Prostate gland (tissue), 2 donors: ENCODE measurements around the gene TMOD3. TPM values are rescaled to one million over a fixed set of nuclear protein-coding genes. Genes with fewer than 3 reads are reported as not detected.

Experiments used
- DNase-seq: peaks from one replicate; pipeline ENCODE4 v3.0.0-alpha.2; 2019; ENCODE audit warnings: low spot score
- H3K27ac ChIP-seq, 2 donors: fragments of 200-600 bp; sonication (generic); 2 replicates each; pipeline ENCODE4 v1.5.1; 2017 to 2019
- H3K27me3 ChIP-seq: fragments of 200-600 bp; sonication (generic); replicated peaks from 2 replicates; pipeline ENCODE4 v1.5.1; 2019; ENCODE audit not compliant: insufficient read depth
- H3K36me3 ChIP-seq, 2 donors: fragments of 200-600 bp; sonication (generic); 1 replicate in 1 of 2; 2 replicates in 1 of 2; pipeline versions ENCODE4 v1.5.1 to v1.8.1; 2017 to 2019
- H3K4me1 ChIP-seq: fragments of 200-600 bp; sonication (generic); replicated peaks from 2 replicates; pipeline ENCODE4 v1.5.1; 2019
- H3K4me3 ChIP-seq, 2 donors: fragments of 200-600 bp; sonication (generic); 2 replicates each; pipeline ENCODE4 v1.5.1; 2017 to 2019
- H3K9me3 ChIP-seq: fragments of 200-600 bp; sonication (generic); 2 replicates; pipeline ENCODE4 v1.5.1; 2017
- CTCF ChIP-seq, 4 experiments: fragments of 200-600 bp in 2 of 4; fragments of 450-650 bp in 2 of 4; sonication (generic) in 2 of 4; IDR thresholded peaks; 1 replicate in 3 of 4; 2 replicates in 1 of 4; pipeline ENCODE4 v1.5.1; 2016 to 2019; ENCODE audit warnings: antibody characterized with exemption in 4 of 4, mild to moderate bottlenecking in 2 of 4, moderate library complexity in 2 of 4
- POLR2A ChIP-seq: fragments of 450-650 bp; IDR thresholded peaks from one replicate; pipeline ENCODE4 v1.6.1; 2016; ENCODE audit warnings: antibody characterized with exemption, mild to moderate bottlenecking
- POLR2AphosphoS5 ChIP-seq: sonication (generic); formaldehyde crosslinking; IDR thresholded peaks from one replicate; pipeline ENCODE4 v1.6.1; 2017; ENCODE audit warnings: antibody characterized with exemption
- WGBS: methylation state at CpG from one replicate; pipeline ENCODE4 v1.1.5; 2018; 5-methylcytosine and 5-hydroxymethylcytosine counted together
- intact Hi-C: fragments of 100-400 bp; cut with DNase I; formaldehyde crosslinking; loops from one replicate; pipeline ENCODE4 v1.14.2; 2022
- total RNA-seq, 2 donors: library from RNA; depleted of rRNA; stranded (reverse); fragments of >200 nt; gene quantifications; one replicate each; pipeline ENCODE4 v1.1.0, GENCODE V29; 2016

Gene TMOD3
- total RNA-seq, 2 donors from 2014 or later: 17.2 to 19.6 TPM

DNA sequence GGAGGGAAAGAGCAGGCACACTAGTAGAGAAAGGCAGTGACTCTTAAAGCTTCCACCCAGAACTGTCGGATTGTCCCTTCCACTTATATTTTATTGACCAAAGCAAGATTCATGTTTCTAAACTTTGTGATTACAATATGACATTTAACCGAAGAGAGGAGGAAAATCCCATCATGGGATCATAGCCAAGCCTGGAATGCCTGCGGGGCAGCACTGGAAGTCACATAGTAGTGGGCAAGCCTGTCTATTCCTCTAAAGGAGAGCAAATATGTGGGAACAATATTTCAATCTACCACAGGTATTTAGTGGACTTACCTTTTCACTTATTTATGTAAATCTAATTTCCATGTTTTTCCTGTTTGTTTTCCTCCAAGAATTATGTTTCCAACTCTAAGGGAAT lies 3.8 kb upstream of the TMOD3 start:
- Histone ChIP-seq H3K4me1 (no peaks in the 10 kb centered on the region), H3K27ac (no peak overlapping the region), H3K27me3 (no peaks in the 10 kb centered on the region), H3K36me3 (no peaks in the 10 kb centered on the region), H3K9me3 (no peaks in the 10 kb centered on the region), H3K4me3 (no peak overlapping the region)
- WGBS: 59% methylated on average over 3 of the region's 3 CpGs
- intact Hi-C loops: no loop called here
- DNase-seq: no peak
- TF ChIP-seq POLR2AphosphoS5: no peak
- TF ChIP-seq POLR2A: no peak
- no peak for TF ChIP-seq CTCF (IDR thresholded peaks at IDR 0.05)

- no peaks in the 10 kb centered on the region for H3K4me1 ChIP-seq
- H3K27ac ChIP-seq: peak overlapping the region in 1 of 2 donors; percentile 89
- H3K9me3 ChIP-seq: no peaks in the 10 kb centered on the region
- DNase-seq: no peak
- 88% methylated on average over 9 of the region's 9 CpGs for WGBS
- intact Hi-C loops: no loop called here
- no peaks in the 10 kb centered on the region for H3K27me3 ChIP-seq
- no peaks in the 10 kb centered on the region for H3K36me3 ChIP-seq
- H3K4me3 ChIP-seq: no peak overlapping the region
- TF ChIP-seq POLR2A: no peak
- no peak for TF ChIP-seq CTCF (IDR thresholded peaks at IDR 0.05)
- no peak for TF ChIP-seq POLR2AphosphoS5
Measured at GRCh38 chr15:51828621-51829375, 655 bp upstream of the TMOD3 start.

DNA sequence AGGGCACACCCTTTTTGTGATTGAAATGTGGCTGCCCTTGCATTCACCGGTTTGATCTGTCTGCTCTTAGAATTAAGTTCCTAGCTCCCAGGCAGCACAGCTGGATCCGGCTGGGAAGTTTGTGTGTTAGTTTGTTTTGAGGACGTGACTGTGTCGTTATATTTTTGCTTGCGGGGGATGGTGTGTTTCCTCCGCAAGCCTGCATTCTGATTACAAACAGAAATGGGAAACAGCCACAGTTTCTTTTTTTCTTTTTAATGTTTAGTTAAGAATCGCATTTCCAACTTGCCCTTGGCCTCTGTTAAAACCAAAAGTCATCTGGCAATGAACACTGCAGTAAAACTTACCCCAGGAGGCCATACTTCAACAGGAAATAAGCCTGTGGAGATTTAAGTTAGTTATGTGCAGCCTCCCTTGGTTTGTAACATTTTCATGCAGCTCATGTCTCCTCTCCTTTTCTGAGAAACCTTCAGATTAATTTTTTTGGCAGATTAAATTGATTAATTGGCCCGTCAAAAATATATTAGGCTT lies 888 bp downstream of the TMOD3 start:
- TF ChIP-seq POLR2A (no peak), POLR2AphosphoS5 (no peak), CTCF (IDR thresholded peaks at IDR 0.05) (no peak)
- WGBS: 1% methylated on average over 8 of the region's 8 CpGs
- H3K4me1 ChIP-seq: no peaks in the 10 kb centered on the region
- H3K36me3 ChIP-seq: no peaks in the 10 kb centered on the region
- DNase-seq: no peak
- H3K4me3 ChIP-seq: peak overlapping the region; percentile 71 to 88
- intact Hi-C loops: no loop called here
- no peaks in the 10 kb centered on the region for H3K9me3 ChIP-seq
- peak overlapping the region; percentile 84 to 89 for H3K27ac ChIP-seq
- H3K27me3 ChIP-seq: no peaks in the 10 kb centered on the region

GRCh38 chr15:51833772-51834171 lies 4.3 kb downstream of the TMOD3 start:
- intact Hi-C loops: no loop called here
- no peak for DNase-seq
- no peaks in the 10 kb centered on the region for H3K27me3 ChIP-seq
- 77% methylated on average over 1 of the region's 1 CpG for WGBS
- H3K9me3 ChIP-seq: no peaks in the 10 kb centered on the region
- no peaks in the 10 kb centered on the region for H3K36me3 ChIP-seq
- no peak for TF ChIP-seq POLR2A
- no peak for TF ChIP-seq CTCF (IDR thresholded peaks at IDR 0.05)
- no peak for TF ChIP-seq POLR2AphosphoS5
- H3K4me1 ChIP-seq: no peaks in the 10 kb centered on the region
- no peak overlapping the region for H3K27ac ChIP-seq
- no peak overlapping the region for H3K4me3 ChIP-seq

DNA sequence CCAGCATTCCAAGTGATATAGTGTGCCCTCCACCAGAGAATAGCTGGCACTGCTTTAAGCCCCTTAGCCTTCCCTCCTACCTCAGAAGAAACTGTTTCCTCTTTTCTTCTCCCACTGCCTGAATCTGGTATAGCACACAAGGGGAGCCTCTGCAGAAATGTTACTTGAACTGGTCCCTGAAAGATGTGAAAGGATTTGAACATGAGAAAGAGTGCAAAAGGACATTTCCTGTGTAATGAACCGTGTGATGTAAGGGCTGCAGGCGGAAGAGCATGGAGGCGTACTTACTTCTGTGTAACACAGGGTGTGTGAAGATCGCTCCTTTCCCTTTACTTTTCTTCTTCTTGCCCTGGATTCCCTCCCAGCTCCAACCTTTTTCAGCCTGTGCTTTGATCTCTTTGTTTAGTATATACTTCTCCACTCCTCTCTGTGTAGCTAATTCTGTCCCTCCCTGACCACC lies 8.4 kb downstream of the TMOD3 start:
- Histone ChIP-seq H3K9me3 (no peaks in the 10 kb centered on the region), H3K4me1 (no peaks in the 10 kb centered on the region), H3K36me3 (no peaks in the 10 kb centered on the region), H3K27ac (no peak overlapping the region), H3K4me3 (no peak overlapping the region), H3K27me3 (no peaks in the 10 kb centered on the region)
- 50% methylated on average over 4 of the region's 4 CpGs for WGBS
- intact Hi-C loops: no loop called here
- DNase-seq: no peak
- TF ChIP-seq CTCF (IDR thresholded peaks at IDR 0.05) (no peak), POLR2AphosphoS5 (no peak)
